ENCODE data around the gene NR3C2.

NR3C2 gene

DNA sequence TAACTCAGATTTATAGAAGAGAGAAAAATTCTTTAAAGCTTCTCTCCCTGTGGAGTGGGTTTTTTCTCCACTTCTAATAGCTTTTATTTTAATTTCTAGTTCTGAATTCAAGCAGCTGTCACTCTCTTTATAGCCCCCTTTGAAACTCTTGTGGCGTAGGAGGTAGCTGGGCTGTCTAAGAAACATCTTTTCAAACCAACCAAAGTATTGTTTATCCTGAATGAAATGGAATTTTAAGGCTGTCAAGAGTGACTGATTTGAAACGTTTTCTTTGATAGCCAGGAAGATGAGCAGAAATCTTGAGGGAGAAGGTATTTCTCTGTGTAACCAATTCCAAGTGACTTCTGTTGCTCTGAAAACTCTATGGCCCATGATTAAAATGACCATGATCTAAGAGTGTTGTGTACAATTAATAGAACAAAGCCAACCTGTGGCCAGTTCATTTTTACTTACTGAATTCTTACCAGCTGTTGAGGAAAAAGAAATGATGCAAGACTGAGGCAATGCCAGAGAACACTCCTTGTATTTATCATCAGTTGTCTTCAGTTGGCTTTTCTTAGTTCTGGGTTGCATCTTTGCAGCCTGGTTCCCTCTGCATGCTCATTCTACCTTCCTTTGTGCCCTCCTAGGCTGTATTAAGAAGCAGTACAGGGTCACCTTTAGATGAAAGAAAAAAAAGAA is 411.9 kb downstream of the NR3C2 start:
- no peak for DNase-seq (ENCODE audit: low spot score)

DNA sequence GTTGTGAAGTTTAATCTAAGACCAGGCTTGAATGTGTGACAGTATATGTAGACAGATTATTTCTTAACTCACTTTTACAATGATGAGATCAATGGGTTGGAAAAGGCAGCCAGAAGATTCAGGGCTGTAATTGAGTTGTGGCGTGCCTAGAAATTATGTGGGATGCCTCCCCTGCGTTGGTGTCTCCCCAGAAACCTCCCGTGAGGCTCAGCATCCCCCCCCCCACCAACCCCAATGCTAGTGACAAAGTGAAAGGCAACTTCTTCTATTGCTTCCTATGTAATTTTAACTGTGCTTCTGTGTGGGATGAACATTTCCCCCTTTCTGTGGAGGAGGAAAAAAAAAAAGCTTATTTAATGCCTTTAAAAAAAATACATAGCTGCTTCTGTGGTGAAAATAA is 412.4 kb downstream of the NR3C2 start:
- DNase-seq (ENCODE audit: low spot score), result no peak
- no peak for TF ChIP-seq CTCF (IDR thresholded peaks at IDR 0.05; ENCODE audit: extremely low read depth, missing control alignments)

More for the DNA sequence above, 411.9 kb downstream of the NR3C2 start:
- no peak for TF ChIP-seq CTCF (IDR thresholded peaks at IDR 0.05; ENCODE audit: extremely low read depth, missing control alignments)
